Psoas muscle (tissue), 8 donors: ENCODE data around the gene CTU1. TPM values are rescaled to one million over a fixed set of nuclear protein-coding genes. Genes with fewer than 3 reads are reported as not detected.

Source experiments
- ATAC-seq, 4 donors: fragments of 200-7000 bp; cut with Tn5 transposase; one replicate each; pipeline ENCODE4 v1.9.1; 2020; ENCODE audit warnings: moderate library complexity in 3 of 4, mild to moderate bottlenecking in 2 of 4
- DNase-seq, 2 donors: peaks; one replicate each; pipeline ENCODE4 v3.0.0-alpha.2; 2020
- H3K27ac ChIP-seq: fragments of 200-600 bp; one replicate; pipeline ENCODE4 v1.8.0; 2022
- H3K27me3 ChIP-seq, 3 donors: fragments of 200-600 bp in 1 of 3; one replicate each; pipeline versions ENCODE4 v1.6.1 to v1.8.0; 2013 to 2022; ENCODE audit warnings: low read length in 2 of 3, mild to moderate bottlenecking in 2 of 3, moderate library complexity in 1 of 3; ENCODE audit not compliant: insufficient read depth in 3 of 3
- H3K36me3 ChIP-seq, 2 donors: fragments of 200-600 bp in 1 of 2; one replicate each; pipeline versions ENCODE4 v1.6.1 to v1.8.0; 2013 to 2022; ENCODE audit warnings: low read depth in 1 of 2, mild to moderate bottlenecking in 1 of 2, moderate library complexity in 1 of 2; ENCODE audit not compliant: insufficient read depth in 1 of 2
- H3K4me1 ChIP-seq: fragments of 200-600 bp; one replicate; pipeline ENCODE4 v1.8.0; 2022
- H3K4me3 ChIP-seq: fragments of 200-600 bp; one replicate; pipeline ENCODE4 v1.8.0; 2022; ENCODE audit warnings: mild to moderate bottlenecking
- H3K9me3 ChIP-seq: fragments of 200-600 bp; one replicate; pipeline ENCODE4 v1.8.0; 2022
- CTCF ChIP-seq: fragments of 200-600 bp; IDR thresholded peaks from one replicate; pipeline ENCODE4 v1.8.0; 2022; ENCODE audit warnings: antibody characterized with exemption
- WGBS, 3 donors: extraction: QIAGEN DNeasy Blood & Tissue Kit; methylation state at CpG; one replicate each; pipeline versions ENCODE4 v1.1.6 to v1.1.7; 2013; 5-methylcytosine and 5-hydroxymethylcytosine counted together
- intact Hi-C, 2 donors: fragments of 100-400 bp; cut with DNase I; formaldehyde crosslinking; loops; one replicate each; pipeline versions ENCODE4 v1.11.0 to v1.14.2; 2022
- polyA plus RNA-seq, 3 donors: library from polyadenylated mRNA; stranded (reverse); fragments of 200-250 nt; gene quantifications; one replicate each; pipeline ENCODE4 v1.2.3, GENCODE V29; 2013
- total RNA-seq, 4 donors: library from RNA; stranded (reverse); fragmentation: NEBNext Ultra II Directional in 2 of 4; extraction: Animal tissue kit (Norgen Biotek cat#: 25700) in 2 of 4; gene quantifications; one replicate each; pipeline versions ENCODE4 v1.2.1 to v1.2.4, GENCODE V29; 2021 to 2023
- donor health status: healthy with polysubstance abuse.
- donor health status: DM: no; HTN: no; CAD: no; lungs with moderate emphysema.
- donor health status: Bipolar disorder and iron deficiency.
- donor health status: healthy.
- donor health status: DM: yes; HTN: yes; CAD: no.
- donor health status: DM: no; HTN: no; CAD: no.
- donor health status: DM: no; HTN: no; CAD: no.
- donor health status: DM: yes; HTN: yes; CAD: no.

The CTU1 gene
- total and polyA plus RNA-seq, 7 donors = 1.4 to 9.1 (median 5.6) TPM

GRCh38 chr19:51093101-51093500, 15.1 kb downstream of the CTU1 start:
- no peaks in the 10 kb centered on the region for H3K36me3 ChIP-seq
- ATAC-seq (no peak), DNase-seq (no peak)
- H3K27me3 ChIP-seq = no peaks in the 10 kb centered on the region
- H3K4me1 ChIP-seq = no peaks in the 10 kb centered on the region
- intact Hi-C loops = no loop called here
- 73 to 82% (median 77%) methylated on average over 8 of the region's 8 CpGs for WGBS, 3 donors
- no peak for TF ChIP-seq CTCF
- H3K27ac ChIP-seq = no peak overlapping the region
- H3K4me3 ChIP-seq = no peak overlapping the region
- no peaks in the 10 kb centered on the region for H3K9me3 ChIP-seq

- Histone ChIP-seq H3K27ac (no peak overlapping the region), H3K4me1 (no peaks in the 10 kb centered on the region), H3K4me3 (no peak overlapping the region), H3K9me3 (no peaks in the 10 kb centered on the region), H3K27me3 (no peaks in the 10 kb centered on the region), H3K36me3 (no peaks in the 10 kb centered on the region)
- no peak for TF ChIP-seq CTCF
- ATAC-seq (no peak), DNase-seq (no peak)
- 62 to 69% (median 65%) methylated on average over 16 of the region's 16 CpGs for WGBS, 3 donors
- intact Hi-C loops = no loop called here
These were observed 16.0 kb downstream of the CTU1 start for GRCh38 chr19:51091895-51092873.

- no peaks in the 10 kb centered on the region for H3K27me3 ChIP-seq
- H3K36me3 ChIP-seq = no peaks in the 10 kb centered on the region
- intact Hi-C loops = no loop called here
- H3K4me3 ChIP-seq = no peak overlapping the region
- DNase-seq (no peak), ATAC-seq (no peak)
- no peaks in the 10 kb centered on the region for H3K4me1 ChIP-seq
- no peak overlapping the region for H3K27ac ChIP-seq
- WGBS, 3 donors = 34 to 58% (median 43%) methylated on average over 10 of the region's 10 CpGs
- H3K9me3 ChIP-seq = no peaks in the 10 kb centered on the region
- TF ChIP-seq CTCF = no peak
These were observed 17.1 kb downstream of the CTU1 start for GRCh38 chr19:51091126-51091525.

GRCh38 chr19:51090471-51090870, 17.7 kb downstream of the CTU1 start:
- H3K4me1 ChIP-seq = no peaks in the 10 kb centered on the region
- H3K4me3 ChIP-seq = no peak overlapping the region
- intact Hi-C loops = no loop called here
- no peak for TF ChIP-seq CTCF
- no peaks in the 10 kb centered on the region for H3K36me3 ChIP-seq
- H3K27me3 ChIP-seq = no peaks in the 10 kb centered on the region
- H3K9me3 ChIP-seq = no peaks in the 10 kb centered on the region
- 61 to 66% (median 63%) methylated on average over 8 of the region's 8 CpGs for WGBS, 3 donors
- no peak for ATAC-seq
- no peak for DNase-seq
- H3K27ac ChIP-seq = no peak overlapping the region
